GM12872 (cell line): Measurements from ENCODE around the gene ARSB.

ENCODE experiments used
- CTCF ChIP-seq: IDR thresholded peaks from 3 replicates; pipeline ENCODE4 v1.5.1; 2011; ENCODE audit warnings: low read depth, mild to moderate bottlenecking, low read length, moderate library complexity; ENCODE audit not compliant: insufficient read depth

ARSB gene

GRCh38 chr5:79023348-79023747 lies 38.2 kb upstream of the ARSB start:
- no peak for TF ChIP-seq CTCF

- TF ChIP-seq CTCF: no peak
Observed at GRCh38 chr5:79022771-79023170, 37.7 kb upstream of the ARSB start.

GRCh38 chr5:79021753-79022152 lies 36.6 kb upstream of the ARSB start:
- no peak for TF ChIP-seq CTCF

GRCh38 chr5:79020861-79021561 lies 35.9 kb upstream of the ARSB start:
- peak; percentile 76 for TF ChIP-seq CTCF

GRCh38 chr5:79014631-79015030 lies 29.5 kb upstream of the ARSB start:
- no peak for TF ChIP-seq CTCF

GRCh38 chr5:79011869-79012268 lies 26.8 kb upstream of the ARSB start:
- TF ChIP-seq CTCF: no peak

GRCh38 chr5:79011219-79011836 lies 26.2 kb upstream of the ARSB start:
- TF ChIP-seq CTCF: peak; percentile 20; the same call in 1 of the 3 replicates
